SKM-1 treated with dmso at 0.1 percent for 144 hours (cell line): ENCODE data around the gene FOXJ3.

ENCODE experiments used
- DNase-seq: peaks from one replicate; lab custom pipeline; 2025; ENCODE audit not compliant: unreplicated experiment; lab: John Stamatoyannopoulos, UW

The FOXJ3 gene

GRCh38 chr1:42146626-42147320 is 188.3 kb downstream of the FOXJ3 start:
- peak; percentile 46 for DNase-seq

- no peak for DNase-seq
These were observed 189.0 kb downstream of the FOXJ3 start for GRCh38 chr1:42145764-42146625.

- DNase-seq, result peak; percentile 20
These were observed 189.7 kb downstream of the FOXJ3 start for GRCh38 chr1:42145389-42145716.

GRCh38 chr1:42144711-42145388 is 190.2 kb downstream of the FOXJ3 start:
- DNase-seq, result no peak

GRCh38 chr1:42143896-42144710 is 190.9 kb downstream of the FOXJ3 start:
- DNase-seq, result no peak

- peak; percentile 6 for DNase-seq
These were observed 191.9 kb downstream of the FOXJ3 start for GRCh38 chr1:42142894-42143675.

- DNase-seq, result no peak
These were observed 193.1 kb downstream of the FOXJ3 start for GRCh38 chr1:42141978-42142377.

GRCh38 chr1:42140191-42140590 is 194.8 kb downstream of the FOXJ3 start:
- DNase-seq, result no peak

- no peak for DNase-seq
These were observed 195.6 kb downstream of the FOXJ3 start for GRCh38 chr1:42139444-42139843.

- no peak for DNase-seq
These were observed 196.4 kb downstream of the FOXJ3 start for GRCh38 chr1:42138586-42138985.

GRCh38 chr1:42137766-42138165 is 197.3 kb downstream of the FOXJ3 start:
- no peak for DNase-seq

- DNase-seq, result peak; percentile 66
These were observed 198.6 kb downstream of the FOXJ3 start for GRCh38 chr1:42136466-42136865.

GRCh38 chr1:42135426-42135825 is 199.6 kb downstream of the FOXJ3 start:
- peak; percentile 20 for DNase-seq

- no peak for DNase-seq
These were observed 201.1 kb downstream of the FOXJ3 start for GRCh38 chr1:42133809-42134526.

- no peak for DNase-seq
These were observed 201.6 kb downstream of the FOXJ3 start for GRCh38 chr1:42133390-42133789.

GRCh38 chr1:42130061-42130660 is 204.9 kb downstream of the FOXJ3 start:
- DNase-seq, result no peak

GRCh38 chr1:42128964-42129363 is 206.1 kb downstream of the FOXJ3 start:
- DNase-seq, result no peak

- no peak for DNase-seq
These were observed 206.5 kb downstream of the FOXJ3 start for GRCh38 chr1:42128499-42128898.

GRCh38 chr1:42127767-42128166 is 207.3 kb downstream of the FOXJ3 start:
- DNase-seq, result no peak
